ENCODE results near the gene DAPK2.

DAPK2 gene

DNA sequence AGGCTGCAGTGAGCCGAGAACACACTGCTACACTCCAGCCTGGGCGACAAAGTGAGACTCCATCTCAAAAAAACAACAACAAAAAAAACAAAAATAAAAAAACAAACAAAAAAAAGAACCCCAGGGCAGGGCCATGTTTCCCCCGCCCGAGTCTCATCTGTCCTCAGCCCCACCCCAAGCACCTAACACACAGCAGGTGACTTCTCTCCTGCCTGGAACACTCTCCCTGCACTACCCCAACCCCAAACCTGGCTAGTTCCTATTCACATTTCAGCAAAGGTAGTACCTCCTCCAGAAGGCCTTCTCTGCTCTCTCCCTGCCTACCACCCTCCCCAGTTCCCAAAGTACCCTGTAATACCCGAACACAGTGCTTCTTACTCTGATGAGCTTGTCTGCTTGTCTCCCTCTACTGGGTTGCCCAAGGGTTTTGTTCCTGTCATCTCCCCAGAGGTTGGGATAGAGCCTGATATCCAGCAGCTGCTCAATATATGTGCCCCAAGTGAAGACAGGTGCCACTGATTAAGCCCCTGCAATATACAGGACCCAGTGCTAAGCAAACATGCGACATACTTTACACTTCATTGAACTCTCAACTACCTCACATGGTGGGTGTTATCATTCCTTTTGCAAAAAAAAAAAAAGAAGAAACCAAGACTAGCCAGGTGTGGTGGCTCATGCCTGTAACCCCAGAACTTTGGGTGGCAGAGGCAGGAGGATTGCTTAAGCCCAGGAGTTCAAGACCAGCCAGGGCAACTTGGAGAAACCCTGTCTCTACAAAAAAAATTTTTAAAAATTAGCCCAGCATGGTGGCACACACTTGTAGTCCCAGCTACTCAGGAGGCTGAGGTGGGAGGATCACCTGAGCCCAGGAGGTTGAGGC lies 103.6 kb downstream of the DAPK2 start:
- no peak for DNase-seq (ENCODE audit: extremely low spot score)
- ChIA-PET POLR2A (no interaction called here), CTCF (interaction anchor here (2.0 to 5.9 kb wide), 2 partner anchors 103 to 105 kb away, joined by 6 to 68 read pairs; partner anchors contain the start of gene DAPK2)
- TF ChIP-seq, protein P1, sequence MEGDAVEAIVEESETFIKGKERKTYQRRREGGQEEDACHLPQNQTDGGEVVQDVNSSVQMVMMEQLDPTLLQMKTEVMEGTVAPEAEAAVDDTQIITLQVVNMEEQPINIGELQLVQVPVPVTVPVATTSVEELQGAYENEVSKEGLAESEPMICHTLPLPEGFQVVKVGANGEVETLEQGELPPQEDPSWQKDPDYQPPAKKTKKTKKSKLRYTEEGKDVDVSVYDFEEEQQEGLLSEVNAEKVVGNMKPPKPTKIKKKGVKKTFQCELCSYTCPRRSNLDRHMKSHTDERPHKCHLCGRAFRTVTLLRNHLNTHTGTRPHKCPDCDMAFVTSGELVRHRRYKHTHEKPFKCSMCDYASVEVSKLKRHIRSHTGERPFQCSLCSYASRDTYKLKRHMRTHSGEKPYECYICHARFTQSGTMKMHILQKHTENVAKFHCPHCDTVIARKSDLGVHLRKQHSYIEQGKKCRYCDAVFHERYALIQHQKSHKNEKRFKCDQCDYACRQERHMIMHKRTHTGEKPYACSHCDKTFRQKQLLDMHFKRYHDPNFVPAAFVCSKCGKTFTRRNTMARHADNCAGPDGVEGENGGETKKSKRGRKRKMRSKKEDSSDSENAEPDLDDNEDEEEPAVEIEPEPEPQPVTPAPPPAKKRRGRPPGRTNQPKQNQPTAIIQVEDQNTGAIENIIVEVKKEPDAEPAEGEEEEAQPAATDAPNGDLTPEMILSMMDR (IDR thresholded peaks at IDR 0.05; ENCODE audit: control extremely low read depth, extremely low read depth, low read depth, missing control alignments) = no peak

DNA sequence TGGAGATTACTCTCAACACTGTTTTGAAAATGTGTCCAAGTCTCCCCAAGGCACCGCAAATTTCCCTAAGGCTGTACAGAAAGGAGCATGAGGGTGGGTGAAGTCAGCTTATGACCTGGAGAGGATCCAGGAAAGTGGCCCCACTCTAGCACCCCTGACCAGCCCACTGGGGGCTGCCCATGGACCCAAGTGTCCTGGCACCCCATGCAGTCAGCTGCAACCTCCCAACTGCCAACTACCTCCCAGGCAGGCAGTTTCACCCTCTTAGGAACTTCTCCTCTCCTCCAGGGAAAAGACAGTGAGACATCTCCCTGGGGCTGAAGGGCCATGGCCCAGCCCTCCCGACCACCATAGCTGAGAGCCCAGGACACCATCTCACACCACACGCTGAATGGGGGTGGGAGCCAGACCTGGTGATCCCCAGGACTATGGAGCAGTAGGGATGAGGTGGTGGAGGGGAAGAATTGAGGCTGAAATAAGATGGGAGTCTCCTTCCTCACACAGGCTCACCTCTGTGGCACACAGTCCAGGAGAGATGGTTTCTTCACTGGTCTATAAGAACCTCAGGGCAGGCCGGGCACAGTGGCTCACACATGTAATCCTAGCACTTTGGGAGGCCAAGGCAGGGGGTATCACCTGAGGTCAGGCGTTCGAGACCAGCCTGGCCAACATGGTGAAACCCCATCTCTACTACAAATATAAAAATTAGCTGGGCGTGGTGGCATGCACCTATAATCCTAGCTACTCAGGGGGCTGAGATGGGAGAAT lies 104.4 kb downstream of the DAPK2 start:
- TF ChIP-seq, protein P1 (IDR thresholded peaks at IDR 0.05; ENCODE audit: control extremely low read depth, extremely low read depth, low read depth, missing control alignments) = no peak
- CTCF ChIA-PET = interaction anchor here (1.4 to 2.0 kb wide), 5 partner anchors 29 to 190 kb away, joined by 4 to 6 read pairs (median 5); partner anchors contain the start of gene DAPK2
- DNase-seq (ENCODE audit: extremely low spot score) = no peak
- POLR2A ChIA-PET = no interaction called here

DNA sequence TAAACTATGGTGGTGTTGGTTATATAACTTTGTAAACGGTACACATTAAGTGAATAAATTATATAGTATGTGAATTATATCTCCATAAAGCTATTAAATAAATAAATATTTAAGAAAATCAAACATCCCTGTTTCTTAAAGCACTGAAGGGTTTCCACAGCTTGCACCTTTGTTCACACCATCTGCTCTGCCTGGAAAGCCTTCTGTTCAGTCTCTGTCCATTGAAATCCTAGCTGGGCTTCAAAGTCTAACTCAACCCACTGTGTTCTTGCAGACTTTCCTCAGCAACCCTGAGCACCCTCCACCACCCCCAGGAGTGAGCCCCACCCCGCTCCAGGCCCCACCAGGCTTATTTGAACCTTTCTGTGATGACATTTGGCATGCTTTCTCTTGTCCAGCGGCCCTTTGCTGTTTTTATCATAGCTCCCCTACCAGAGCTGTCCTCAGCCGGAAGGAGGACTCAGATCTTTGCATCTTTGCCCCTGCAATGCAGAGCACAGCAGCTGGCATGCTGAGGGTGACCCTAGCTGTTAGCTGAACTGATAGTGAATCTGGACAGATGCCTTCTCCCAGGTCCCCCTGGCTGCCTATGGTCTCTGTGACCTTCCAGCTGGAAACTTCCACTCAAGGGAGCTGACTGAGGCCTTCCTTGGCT lies 105.2 kb downstream of the DAPK2 start:
- POLR2A ChIA-PET = no interaction called here
- DNase-seq (ENCODE audit: extremely low spot score) = no peak
- CTCF ChIA-PET = interaction anchor here (1.0 to 2.0 kb wide), 6 partner anchors 14 to 189 kb away, joined by 3 to 6 read pairs (median 4); partner anchors contain the start of gene DAPK2
- TF ChIP-seq, protein P1 (IDR thresholded peaks at IDR 0.05; ENCODE audit: control extremely low read depth, extremely low read depth, low read depth, missing control alignments) = no peak

DNA sequence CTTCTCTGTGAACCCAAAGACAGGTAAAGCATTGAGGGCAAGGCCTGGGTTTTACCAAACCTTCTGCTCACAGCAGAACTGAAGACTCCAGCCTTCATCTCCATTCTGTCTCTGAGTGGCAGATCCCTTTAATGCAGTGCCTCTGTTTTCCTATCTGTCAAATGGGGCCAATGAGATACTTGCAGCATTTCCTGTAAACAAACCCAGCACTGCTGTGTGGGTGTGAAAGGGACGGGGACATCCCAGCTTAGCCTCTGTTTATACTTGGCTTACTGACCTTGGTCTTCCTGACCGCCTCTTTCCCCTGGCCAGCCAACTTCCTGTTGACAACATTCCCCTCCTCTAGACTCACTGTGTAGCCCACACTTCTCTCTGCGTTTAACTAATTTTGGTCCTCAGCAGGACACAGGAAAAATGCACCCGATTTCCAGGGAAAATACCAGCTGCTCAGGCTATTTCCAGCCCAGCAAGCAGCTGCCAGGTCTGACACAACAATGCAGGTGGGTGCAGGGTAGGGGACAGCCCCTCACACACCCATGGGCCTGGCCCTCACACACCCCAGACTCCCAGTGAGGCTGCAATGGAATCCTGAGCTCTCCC lies 106.7 kb downstream of the DAPK2 start:
- POLR2A ChIA-PET = interaction anchor here (0.6 kb wide), 1 partner anchor 47 kb away, joined by 3 read pairs; no protein-coding TSS in a partner anchor
- TF ChIP-seq, protein P1 (IDR thresholded peaks at IDR 0.05; ENCODE audit: control extremely low read depth, extremely low read depth, low read depth, missing control alignments) = no peak
- CTCF ChIA-PET = interaction anchor here (1.0 to 1.9 kb wide), 10 partner anchors 12 to 187 kb away, joined by 3 to 5 read pairs (median 4); partner anchors contain the start of gene DAPK2
- no peak for DNase-seq (ENCODE audit: extremely low spot score)

DNA sequence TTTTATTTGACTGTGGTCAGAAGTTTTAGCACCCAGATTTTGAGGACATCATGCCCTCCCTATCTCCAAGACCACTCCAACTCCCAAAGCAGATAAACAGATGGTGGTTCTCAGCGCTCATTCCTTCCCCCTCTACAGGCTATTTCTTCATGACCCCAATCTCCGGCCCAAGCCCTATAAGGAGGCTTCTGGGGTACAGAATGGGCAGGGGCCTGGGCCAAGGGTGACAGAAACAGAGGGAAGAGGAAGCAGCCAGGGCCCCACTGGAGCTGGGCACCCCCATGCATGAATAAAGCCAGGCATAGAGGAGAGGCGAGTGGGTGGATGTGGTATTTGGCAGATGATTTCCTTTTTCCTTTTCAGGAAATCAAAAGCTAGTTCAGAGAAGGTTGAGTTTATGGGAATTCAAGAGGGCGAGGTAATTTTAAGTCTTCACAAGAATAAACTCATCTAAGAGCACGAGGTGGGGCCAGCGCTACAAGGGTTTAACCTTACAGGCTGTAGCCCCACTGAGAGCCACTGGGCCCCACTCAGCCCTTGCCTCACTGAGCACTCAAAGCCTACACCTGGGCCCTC lies 107.7 kb downstream of the DAPK2 start:
- POLR2A ChIA-PET = no interaction called here
- no peak for DNase-seq (ENCODE audit: extremely low spot score)
- CTCF ChIA-PET = interaction anchor here (1.0 to 1.9 kb wide), 7 partner anchors 11 to 186 kb away, joined by 3 to 5 read pairs (median 4); partner anchors contain the start of gene DAPK2
- TF ChIP-seq, protein P1 (IDR thresholded peaks at IDR 0.05; ENCODE audit: control extremely low read depth, extremely low read depth, low read depth, missing control alignments) = no peak

Measured in GM10248 (cell line).